ENCODE results near the gene C3orf52.
"Not testable (repeated sequence)": the region's sequence is repeated elsewhere in the genome, so short reads cannot be mapped to it uniquely, and the experiment has no call there.

Gene C3orf52

DNA sequence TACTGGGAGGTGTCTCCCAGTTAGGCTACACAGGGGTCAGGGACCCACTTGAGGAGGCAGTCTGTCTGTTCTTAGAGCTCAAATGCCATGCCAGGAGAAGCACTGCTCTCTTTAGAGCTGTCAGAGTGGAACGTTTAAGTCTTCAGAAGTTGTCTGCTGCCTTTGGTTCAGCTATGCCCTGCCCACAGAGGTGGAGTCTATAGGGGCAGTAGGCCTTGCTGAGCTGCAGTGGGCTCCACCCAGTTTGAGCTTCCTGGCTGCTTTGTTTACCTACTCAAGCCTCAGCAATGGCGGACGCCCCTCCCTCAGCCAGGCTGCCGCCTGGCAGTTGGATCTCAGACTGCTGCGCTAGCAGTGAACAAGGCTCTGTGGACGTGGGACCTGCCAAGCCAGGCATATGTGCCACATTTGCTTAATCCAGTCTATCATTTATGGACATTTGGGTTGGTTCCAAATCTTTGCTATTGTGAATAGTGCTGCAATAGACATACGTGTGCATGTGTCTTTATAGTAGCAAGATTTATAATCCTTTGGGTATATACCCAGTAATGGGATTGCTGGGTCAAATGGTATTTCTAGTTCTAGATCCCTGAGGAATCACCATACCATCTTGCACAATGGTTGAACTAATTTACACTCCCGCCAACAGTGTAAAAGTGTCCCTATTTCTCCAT is 13.7 kb upstream of the C3orf52 start:
- H3K4me1 ChIP-seq; H3K36me3 ChIP-seq (replicated peaks); DNase-seq (ENCODE audit: low spot score in 2 of 2); H3K9me3 ChIP-seq; H3K27me3 ChIP-seq (ENCODE audit: low read depth); in situ Hi-C loops (cut with MboI; ENCODE audit: low sequenced_read_pairs); H3K4me3 ChIP-seq: not testable (repeated sequence)

GRCh38 chr3:112074006-112074405 is 12.2 kb upstream of the C3orf52 start:
- no peak overlapping the region for H3K4me3 ChIP-seq
- H3K27me3 ChIP-seq (ENCODE audit: low read depth): peaks cover 2% of the 10 kb centered on the region; the same call in 1 of the 2 replicates
- no peaks in the 10 kb centered on the region for H3K4me1 ChIP-seq
- no peaks in the 10 kb centered on the region for H3K9me3 ChIP-seq
- DNase-seq (ENCODE audit: low spot score in 2 of 2): no peak
- in situ Hi-C loops (cut with MboI; ENCODE audit: low sequenced_read_pairs): no loop called here
- no peaks in the 10 kb centered on the region for H3K36me3 ChIP-seq (replicated peaks)

GRCh38 chr3:112074616-112075497 is 11.3 kb upstream of the C3orf52 start:
- DNase-seq (ENCODE audit: low spot score in 2 of 2): no peak
- peaks cover 2% of the 10 kb centered on the region; the same call in 1 of the 2 replicates for H3K27me3 ChIP-seq (ENCODE audit: low read depth)
- in situ Hi-C loops (cut with MboI; ENCODE audit: low sequenced_read_pairs): no loop called here
- no peaks in the 10 kb centered on the region for H3K9me3 ChIP-seq
- no peaks in the 10 kb centered on the region for H3K36me3 ChIP-seq (replicated peaks)
- no peak overlapping the region for H3K4me3 ChIP-seq
- no peaks in the 10 kb centered on the region for H3K4me1 ChIP-seq

- 0 out of 2 replicates have a peak, but pooled peaks cover 2% of the 10 kb centered on the region for H3K27me3 ChIP-seq (ENCODE audit: low read depth)
- H3K4me3 ChIP-seq: no peak overlapping the region
- no peak for DNase-seq (ENCODE audit: low spot score in 2 of 2)
- in situ Hi-C loops (cut with MboI; ENCODE audit: low sequenced_read_pairs): no loop called here
- H3K9me3 ChIP-seq: no peaks in the 10 kb centered on the region
- no peaks in the 10 kb centered on the region for H3K4me1 ChIP-seq
- no peaks in the 10 kb centered on the region for H3K36me3 ChIP-seq (replicated peaks)
Observed at GRCh38 chr3:112078125-112079083, 7.8 kb upstream of the C3orf52 start.

DNA sequence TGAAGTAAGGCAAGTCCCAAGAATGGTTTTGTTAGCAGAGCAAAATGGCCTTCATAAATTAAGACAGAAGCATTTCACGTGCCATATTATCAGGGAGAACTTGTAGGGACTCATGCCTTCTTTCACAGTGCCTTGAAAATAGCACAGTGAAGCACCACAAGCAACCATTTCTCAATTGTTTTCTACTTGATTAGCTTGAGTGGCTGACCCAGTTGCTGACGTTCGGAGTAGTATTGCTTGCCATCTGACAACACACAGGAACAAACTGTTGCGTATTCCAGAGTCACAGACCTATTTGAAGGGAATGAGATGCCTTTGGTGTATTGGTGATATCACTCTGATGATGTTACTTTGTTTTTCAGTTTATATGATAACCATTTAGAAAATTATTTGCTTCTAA is 3.0 kb upstream of the C3orf52 start:
- Histone ChIP-seq H3K4me3 (no peak overlapping the region), H3K27me3 (ENCODE audit: low read depth) (no peaks in the 10 kb centered on the region), H3K4me1 (peaks cover 18% of the 10 kb centered on the region), H3K9me3 (no peaks in the 10 kb centered on the region), H3K36me3 (replicated peaks) (no peaks in the 10 kb centered on the region)
- DNase-seq (ENCODE audit: low spot score in 2 of 2): no peak
- in situ Hi-C loops (cut with MboI; ENCODE audit: low sequenced_read_pairs): no loop called here

DNA sequence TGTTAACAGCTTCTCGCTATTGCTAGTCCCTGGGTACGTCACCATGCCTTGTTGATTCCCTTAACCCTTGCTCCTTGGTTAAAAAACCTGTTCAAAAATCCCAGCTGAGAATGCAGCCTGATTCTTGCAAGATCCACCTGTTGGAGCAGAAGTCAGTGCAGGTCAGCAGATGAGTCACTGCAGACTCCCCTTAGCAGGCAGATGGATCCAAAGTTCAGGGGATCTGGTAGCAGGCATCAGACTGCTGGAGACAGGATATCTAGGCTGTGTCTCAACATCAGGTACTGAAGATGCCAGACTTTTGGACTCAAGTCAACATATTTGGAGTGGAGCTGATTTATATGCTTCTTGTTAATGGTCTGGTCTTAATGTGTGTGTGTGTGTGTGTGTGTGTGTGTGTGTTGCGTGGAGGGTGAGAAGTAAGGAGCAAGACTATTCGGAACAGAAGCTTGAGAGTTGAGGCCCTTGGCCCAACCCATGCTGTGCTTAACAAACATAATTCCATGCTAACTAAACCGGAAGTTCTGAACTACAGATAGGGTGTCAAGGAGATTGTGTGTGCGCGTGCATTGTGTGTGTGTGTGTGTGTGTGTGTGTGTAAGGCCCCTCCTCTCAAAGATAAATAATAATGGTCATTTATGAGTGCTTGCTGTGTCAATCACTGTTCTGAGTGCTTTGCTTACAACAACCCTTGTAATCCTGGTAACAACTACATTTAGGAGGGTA is 1.0 kb upstream of the C3orf52 start:
- H3K4me3 ChIP-seq: no peak overlapping the region; the same call in 1 of the 2 replicates
- no peaks in the 10 kb centered on the region for H3K27me3 ChIP-seq (ENCODE audit: low read depth)
- in situ Hi-C loops (cut with MboI; ENCODE audit: low sequenced_read_pairs): no loop called here
- DNase-seq (ENCODE audit: low spot score in 2 of 2): no peak
- H3K9me3 ChIP-seq: no peaks in the 10 kb centered on the region
- H3K36me3 ChIP-seq (replicated peaks): no peaks in the 10 kb centered on the region
- peaks cover 18% of the 10 kb centered on the region for H3K4me1 ChIP-seq

- H3K36me3 ChIP-seq (replicated peaks): no peaks in the 10 kb centered on the region
- no peaks in the 10 kb centered on the region for H3K27me3 ChIP-seq (ENCODE audit: low read depth)
- DNase-seq (ENCODE audit: low spot score in 2 of 2): no peak
- peaks cover 22% of the 10 kb centered on the region for H3K4me1 ChIP-seq
- in situ Hi-C loops (cut with MboI; ENCODE audit: low sequenced_read_pairs): no loop called here
- no peaks in the 10 kb centered on the region for H3K9me3 ChIP-seq
- H3K4me3 ChIP-seq: peak overlapping the region; percentile 43
Observed at GRCh38 chr3:112085735-112086075, 484 bp upstream of the C3orf52 start.

DNA sequence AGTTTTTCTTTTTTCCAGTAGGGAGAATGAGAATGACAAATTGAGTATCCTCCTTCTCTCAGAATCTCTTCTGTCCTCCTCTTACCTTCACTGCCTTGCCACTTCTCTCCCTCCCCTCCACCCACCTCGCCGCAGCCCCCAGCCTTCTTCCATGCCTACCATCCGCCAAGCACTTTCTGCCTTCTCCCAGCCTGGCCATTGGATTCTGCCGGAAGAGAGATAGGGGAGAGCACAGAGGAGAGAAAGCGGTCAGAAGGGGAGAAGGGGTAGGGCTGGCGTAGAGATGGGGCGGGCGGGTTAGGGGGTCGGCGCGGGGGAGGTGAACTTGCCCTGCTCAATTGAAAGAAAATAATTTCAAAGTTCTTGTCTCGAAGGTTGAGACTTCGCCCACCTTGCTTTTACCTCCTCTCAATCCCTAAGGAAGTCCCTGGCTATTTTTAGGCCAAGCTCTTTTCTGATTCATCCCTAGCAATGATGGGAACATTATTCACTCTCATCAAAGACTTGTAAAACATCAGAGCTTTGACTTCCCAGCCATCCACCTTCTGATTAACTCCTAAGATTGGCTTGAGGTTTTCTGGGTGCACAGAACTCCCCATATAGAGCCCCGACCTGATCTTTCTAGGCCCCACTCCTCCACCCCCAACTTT is 811 bp downstream of the C3orf52 start:
- Histone ChIP-seq H3K27me3 (ENCODE audit: low read depth) (no peaks in the 10 kb centered on the region), H3K4me3 (peak overlapping the region; percentile 43), H3K4me1 (peaks cover 24% of the 10 kb centered on the region), H3K9me3 (no peaks in the 10 kb centered on the region), H3K36me3 (replicated peaks) (no peaks in the 10 kb centered on the region)
- in situ Hi-C loops (cut with MboI; ENCODE audit: low sequenced_read_pairs): no loop called here
- no peak for DNase-seq (ENCODE audit: low spot score in 2 of 2)

- no peaks in the 10 kb centered on the region for H3K9me3 ChIP-seq
- no peak overlapping the region; the same call in 1 of the 2 replicates for H3K4me3 ChIP-seq
- in situ Hi-C loops (cut with MboI; ENCODE audit: low sequenced_read_pairs): no loop called here
Observed at GRCh38 chr3:112087746-112088145, 1.6 kb downstream of the C3orf52 start.

DNA sequence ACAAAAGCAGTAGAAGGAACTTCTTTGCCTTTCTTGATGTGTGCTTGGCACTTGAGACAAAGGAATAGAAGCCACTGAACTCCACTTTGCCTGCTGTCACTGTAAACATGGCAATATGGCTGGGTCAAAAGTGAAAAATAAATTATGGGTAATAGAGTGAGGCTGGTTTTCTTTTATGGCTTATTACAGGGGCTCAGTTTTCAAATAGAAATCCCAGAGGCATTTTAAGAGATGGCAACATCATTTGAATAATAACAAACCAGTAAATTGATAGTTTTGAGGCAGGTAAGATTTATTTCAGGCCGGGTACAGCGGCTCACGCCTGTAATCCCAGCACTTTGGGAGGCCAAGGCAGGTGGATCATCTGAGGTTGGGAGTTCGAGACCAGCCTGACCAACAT is 2.8 kb downstream of the C3orf52 start:
- DNase-seq (ENCODE audit: low spot score in 2 of 2): no peak
- H3K4me1 ChIP-seq: peaks cover 24% of the 10 kb centered on the region

More at GRCh38 chr3:112087746-112088145, 1.6 kb downstream of the C3orf52 start:
- Histone ChIP-seq H3K36me3 (replicated peaks) (no peaks in the 10 kb centered on the region), H3K27me3 (ENCODE audit: low read depth) (no peaks in the 10 kb centered on the region), H3K4me1 (peaks cover 24% of the 10 kb centered on the region)
- no peak for DNase-seq (ENCODE audit: low spot score in 2 of 2)

DNA sequence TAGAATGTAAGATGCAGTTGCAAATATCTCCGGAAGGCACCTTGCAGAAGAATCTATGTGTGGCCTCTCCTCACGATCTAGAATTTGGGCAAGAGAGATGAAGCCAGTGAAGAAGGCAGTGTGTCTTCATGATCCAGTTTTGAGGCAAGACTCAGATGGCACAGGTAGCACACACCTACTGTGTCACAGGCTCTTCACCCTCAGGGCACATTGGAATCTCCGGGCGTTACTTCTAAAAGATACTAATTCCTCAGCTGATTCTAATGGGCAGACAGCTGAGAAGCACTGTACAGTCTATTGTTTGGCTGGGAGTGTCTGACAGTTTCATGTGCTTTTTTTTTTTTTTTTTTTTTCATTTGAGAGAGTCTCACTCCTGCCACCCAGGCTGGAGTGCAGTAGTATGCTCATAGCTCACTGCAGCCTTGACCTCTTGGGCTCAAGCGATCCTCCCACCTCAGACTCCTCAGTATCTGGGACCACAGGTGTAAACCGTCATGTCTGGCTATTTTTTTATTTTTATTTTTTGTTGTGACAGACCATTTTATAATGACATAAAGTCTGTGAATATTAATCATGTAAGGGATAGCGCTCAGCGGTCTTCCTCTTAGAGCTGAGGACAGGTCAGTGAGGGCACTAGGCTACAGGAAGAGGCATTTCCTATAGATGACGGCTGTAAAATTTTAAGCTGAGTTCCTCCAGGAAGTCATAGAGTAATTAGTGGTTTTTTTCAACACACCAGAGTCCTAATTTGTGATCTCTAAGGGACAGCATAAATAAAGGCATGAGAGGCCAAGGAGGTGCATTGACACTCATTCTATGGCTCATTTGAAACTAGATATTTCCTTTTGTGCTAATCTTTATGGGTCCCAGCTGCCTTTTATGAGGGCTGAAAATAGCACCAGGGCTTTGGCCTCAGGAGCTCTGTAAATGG is 4.0 kb downstream of the C3orf52 start:
- Histone ChIP-seq H3K4me3 (no peak overlapping the region), H3K4me1 (peaks cover 24% of the 10 kb centered on the region), H3K9me3 (no peaks in the 10 kb centered on the region), H3K27me3 (ENCODE audit: low read depth) (no peaks in the 10 kb centered on the region), H3K36me3 (replicated peaks) (no peaks in the 10 kb centered on the region)
- in situ Hi-C loops (cut with MboI; ENCODE audit: low sequenced_read_pairs): no loop called here
- peak in 1 of 2 experiments; percentile 40 for DNase-seq (ENCODE audit: low spot score in 2 of 2)

More for the DNA sequence above, 2.8 kb downstream of the C3orf52 start:
- Histone ChIP-seq H3K9me3 (no peaks in the 10 kb centered on the region), H3K4me3 (no peak overlapping the region), H3K36me3 (replicated peaks) (no peaks in the 10 kb centered on the region), H3K27me3 (ENCODE audit: low read depth) (no peaks in the 10 kb centered on the region)
- in situ Hi-C loops (cut with MboI; ENCODE audit: low sequenced_read_pairs): no loop called here
